H7 (cell line): ENCODE results near the gene OR52A1. TPM values are rescaled to one million over a fixed set of nuclear protein-coding genes. Genes with fewer than 3 reads are reported as not detected.
"Not testable (repeated sequence)": the region's sequence is repeated elsewhere in the genome, so short reads cannot be mapped to it uniquely, and the experiment has no call there.

Experiments
- DNase-seq: peaks from one replicate; pipeline ENCODE4 v3.0.0; 2012
- H3K27me3 ChIP-seq: 2 replicates; pipeline ENCODE4 v1.6.0; 2011; ENCODE audit warnings: mild to moderate bottlenecking, low read length; ENCODE audit not compliant: control insufficient read depth, insufficient read depth
- H3K36me3 ChIP-seq: replicated peaks from 2 replicates; pipeline ENCODE4 v1.5.1; 2011; ENCODE audit warnings: low read length; ENCODE audit not compliant: control insufficient read depth, insufficient read depth
- H3K4me3 ChIP-seq: 2 replicates; pipeline ENCODE4 v1.5.1; 2011; ENCODE audit warnings: low read depth, mild to moderate bottlenecking, control low read depth, low read length, moderate library complexity; ENCODE audit not compliant: insufficient read depth
- total RNA-seq: library from RNA; depleted of rRNA; stranded (reverse); fragments of >200 nt; shearing (Covaris generic); gene quantifications from 2 replicates; pipeline ENCODE4 v1.2.3, GENCODE V29; 2014; rRNA removed

Gene OR52A1
- total RNA-seq, result 3.0 and 8.2 TPM in 2 replicates

GRCh38 chr11:5154657-5155056 lies at the start of gene OR52A1:
Gene OR52A1 (minus strand): TSS chr11:5154757. CDS start chr11:5152369, 2,388 bp downstream.
- no peak for DNase-seq
- no peak within 1 kb of the TSS for H3K4me3 ChIP-seq
- no peaks in the 10 kb centered on the region for H3K27me3 ChIP-seq
- no peaks in the 10 kb centered on the region for H3K36me3 ChIP-seq

DNA sequence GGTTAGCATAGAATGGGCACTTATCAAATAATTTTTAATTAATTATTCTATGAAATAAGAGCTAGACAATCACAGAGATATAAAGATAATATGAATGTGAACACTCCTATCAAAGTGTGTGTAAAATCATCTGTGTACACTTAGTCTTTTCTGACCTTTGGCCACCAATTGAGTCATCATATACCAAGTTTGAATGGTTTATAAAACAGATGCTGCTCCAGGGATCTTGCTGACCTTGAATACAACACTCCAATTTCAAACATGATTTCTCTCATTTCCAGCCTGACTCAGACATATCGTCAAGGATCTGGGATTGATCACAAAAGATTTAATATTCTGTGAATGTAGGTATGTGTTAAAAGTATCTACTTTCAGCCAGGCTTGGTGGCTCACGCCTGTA lies 48.8 kb upstream of the OR52A1 start:
- Histone ChIP-seq H3K36me3 (no peaks in the 10 kb centered on the region), H3K4me3 (no peak overlapping the region), H3K27me3 (no peaks in the 10 kb centered on the region)
- DNase-seq, result no peak

DNA sequence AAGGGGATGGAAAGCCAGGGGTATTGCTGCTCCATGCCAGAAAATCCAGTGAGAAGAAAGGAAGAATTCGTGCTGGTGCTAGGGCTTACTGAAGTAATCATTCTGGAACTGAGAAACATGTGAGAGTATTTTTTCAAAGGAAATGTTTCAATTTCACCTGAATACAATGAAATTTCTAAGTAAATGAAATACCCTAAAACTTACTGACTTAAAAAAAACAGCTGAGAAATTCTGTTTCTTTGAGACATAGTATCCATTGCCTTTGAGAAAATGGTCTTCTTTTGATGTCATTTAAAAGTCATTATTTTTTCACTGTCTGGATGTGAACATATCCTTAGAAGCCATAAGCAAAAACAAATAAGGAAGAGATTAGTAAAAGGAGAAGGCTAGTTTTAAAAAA lies 46.0 kb upstream of the OR52A1 start, which contains the start of gene OR51V1:
Gene OR51V1, minus strand, starts transcription at position 101 of the 400 bp plus-strand sequence. Its CDS starts 0 bp downstream, at position 101.
- Histone ChIP-seq H3K27me3 (no peaks in the 10 kb centered on the region), H3K36me3 (no peaks in the 10 kb centered on the region), H3K4me3 (no peak within 1 kb of the TSS)
- no peak for DNase-seq

DNA sequence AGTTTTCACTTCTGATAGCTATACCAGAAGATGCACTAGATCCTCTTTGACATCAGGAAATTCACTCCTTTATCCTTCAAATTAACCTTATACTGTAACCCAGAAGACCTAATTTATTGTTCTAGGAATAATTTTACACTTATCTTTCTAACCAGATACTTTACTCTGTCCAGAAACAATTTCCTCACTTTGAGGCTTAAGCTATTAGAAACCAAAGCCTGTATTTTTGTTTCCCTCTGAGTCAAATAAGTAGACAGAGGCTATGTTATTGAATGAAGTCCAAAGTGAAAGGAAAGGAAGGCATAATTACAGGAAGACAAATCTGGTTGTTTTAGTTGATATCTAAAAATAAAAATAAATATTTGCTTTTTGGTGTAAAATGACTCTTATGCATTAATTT lies 43.7 kb upstream of the OR52A1 start:
- Histone ChIP-seq H3K27me3 (no peaks in the 10 kb centered on the region), H3K36me3 (no peaks in the 10 kb centered on the region), H3K4me3 (no peak overlapping the region)
- no peak for DNase-seq

- no peak overlapping the region for H3K4me3 ChIP-seq
- H3K27me3 ChIP-seq, result no peaks in the 10 kb centered on the region
- no peak for DNase-seq
- no peaks in the 10 kb centered on the region for H3K36me3 ChIP-seq
Measured at GRCh38 chr11:5197536-5197935, 43.0 kb upstream of the OR52A1 start.

DNA sequence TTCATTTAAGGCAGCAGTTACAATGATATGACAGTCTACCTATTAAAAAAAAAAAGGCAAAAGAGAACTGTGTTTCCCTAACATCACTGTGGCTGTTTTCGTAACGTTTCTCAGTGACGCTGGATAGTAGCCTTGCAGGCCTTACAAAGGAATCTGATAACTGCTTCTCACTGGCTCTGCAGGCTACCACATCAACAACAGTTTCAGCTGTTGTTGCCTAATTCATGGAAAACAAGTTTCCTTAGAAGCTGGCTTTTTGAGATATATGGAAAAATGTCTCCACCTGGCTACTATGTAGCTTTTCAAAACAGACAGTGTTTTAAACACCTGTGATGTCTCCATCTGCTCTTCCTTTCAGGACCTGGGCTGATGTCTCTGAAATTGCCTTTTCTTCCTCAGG lies 42.2 kb upstream of the OR52A1 start:
- no peaks in the 10 kb centered on the region for H3K36me3 ChIP-seq
- no peaks in the 10 kb centered on the region for H3K27me3 ChIP-seq
- DNase-seq, result no peak
- no peak overlapping the region for H3K4me3 ChIP-seq

DNA sequence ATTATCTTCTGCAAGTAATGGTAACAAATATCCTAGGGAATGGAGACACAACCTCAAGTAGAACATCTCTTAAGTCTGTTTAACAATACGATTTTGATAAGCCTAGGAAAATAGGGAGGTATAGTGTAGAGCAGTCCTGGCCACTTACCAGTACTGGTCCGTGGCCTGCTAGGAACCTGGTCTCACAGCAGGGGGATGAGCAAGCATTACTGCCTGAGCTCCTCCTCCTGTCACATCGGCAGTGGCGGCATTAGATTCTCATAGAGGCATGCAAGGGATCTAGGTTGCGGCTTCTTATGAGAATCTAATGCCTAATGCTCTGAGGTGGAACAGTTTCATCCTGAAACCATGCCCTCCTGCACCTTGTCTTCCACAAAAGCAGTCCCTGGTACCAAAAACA lies 41.5 kb upstream of the OR52A1 start:
- no peak for DNase-seq
- no peaks in the 10 kb centered on the region for H3K27me3 ChIP-seq
- H3K36me3 ChIP-seq, result no peaks in the 10 kb centered on the region
- no peak overlapping the region for H3K4me3 ChIP-seq

GRCh38 chr11:5192738-5193137 lies 38.2 kb upstream of the OR52A1 start:
- no peak for DNase-seq

DNA sequence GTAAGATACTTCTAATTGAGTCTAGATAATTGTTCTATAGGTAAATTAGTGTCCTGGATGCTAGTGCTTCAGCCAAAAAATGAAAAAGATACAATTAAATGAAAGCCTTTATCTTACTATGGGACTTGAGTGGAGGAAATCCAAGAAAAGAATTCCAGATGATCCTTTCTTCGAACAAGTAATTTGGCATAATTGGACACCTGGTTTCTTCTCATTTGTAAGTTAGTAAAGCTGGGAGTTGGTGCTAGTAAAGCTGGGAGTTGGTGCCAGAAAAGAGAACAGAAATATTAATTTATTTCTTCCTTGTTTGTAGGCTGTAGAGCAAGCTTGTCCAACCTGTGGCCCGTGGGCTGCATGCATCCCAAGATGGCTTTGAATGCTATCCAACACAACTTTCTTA lies 33.6 kb upstream of the OR52A1 start:
- H3K4me3 ChIP-seq, result no peak overlapping the region
- no peak for DNase-seq
- no peaks in the 10 kb centered on the region for H3K27me3 ChIP-seq
- H3K36me3 ChIP-seq, result no peaks in the 10 kb centered on the region

More at GRCh38 chr11:5192738-5193137, 38.2 kb upstream of the OR52A1 start:
- Histone ChIP-seq H3K4me3 (no peak overlapping the region), H3K36me3 (no peaks in the 10 kb centered on the region), H3K27me3 (no peaks in the 10 kb centered on the region)

- H3K27me3 ChIP-seq, result no peaks in the 10 kb centered on the region
- H3K4me3 ChIP-seq, result no peak overlapping the region
- no peak for DNase-seq
- no peaks in the 10 kb centered on the region for H3K36me3 ChIP-seq
Measured at GRCh38 chr11:5178046-5178837, 23.7 kb upstream of the OR52A1 start.

- no peak for DNase-seq
- no peak overlapping the region for H3K4me3 ChIP-seq
- no peaks in the 10 kb centered on the region for H3K27me3 ChIP-seq
- no peaks in the 10 kb centered on the region for H3K36me3 ChIP-seq
Measured at GRCh38 chr11:5174934-5175333, 20.4 kb upstream of the OR52A1 start.

DNA sequence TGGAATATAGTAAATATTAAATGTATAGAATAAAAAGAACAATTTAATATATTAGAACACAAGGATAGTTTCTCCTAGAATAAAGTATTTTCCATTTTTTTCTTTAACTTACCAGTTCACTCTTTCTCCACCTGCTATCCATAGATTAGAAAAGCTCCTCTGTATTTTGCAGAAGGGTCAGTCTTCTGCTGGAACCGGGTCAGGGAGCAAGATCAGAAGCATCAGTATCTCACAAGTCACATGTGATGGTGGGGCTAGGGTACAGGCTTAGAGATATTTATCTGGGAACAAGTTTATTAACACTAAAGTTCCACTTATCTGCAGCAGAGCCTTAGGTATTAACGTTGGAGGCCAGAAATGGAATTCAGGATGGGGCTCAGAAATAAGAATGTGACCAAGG lies 17.3 kb upstream of the OR52A1 start:
- no peaks in the 10 kb centered on the region for H3K36me3 ChIP-seq
- H3K4me3 ChIP-seq, result no peak overlapping the region
- DNase-seq, result no peak
- H3K27me3 ChIP-seq, result no peaks in the 10 kb centered on the region

GRCh38 chr11:5165898-5166297 lies 11.3 kb upstream of the OR52A1 start:
- not testable (repeated sequence) for DNase-seq, H3K27me3 ChIP-seq, H3K36me3 ChIP-seq, H3K4me3 ChIP-seq

GRCh38 chr11:5164807-5165206 lies 10.2 kb upstream of the OR52A1 start:
- peak overlapping the region; percentile 10; the same call in 1 of the 2 replicates for H3K4me3 ChIP-seq
- not testable (repeated sequence) for H3K27me3 ChIP-seq, DNase-seq, H3K36me3 ChIP-seq

DNA sequence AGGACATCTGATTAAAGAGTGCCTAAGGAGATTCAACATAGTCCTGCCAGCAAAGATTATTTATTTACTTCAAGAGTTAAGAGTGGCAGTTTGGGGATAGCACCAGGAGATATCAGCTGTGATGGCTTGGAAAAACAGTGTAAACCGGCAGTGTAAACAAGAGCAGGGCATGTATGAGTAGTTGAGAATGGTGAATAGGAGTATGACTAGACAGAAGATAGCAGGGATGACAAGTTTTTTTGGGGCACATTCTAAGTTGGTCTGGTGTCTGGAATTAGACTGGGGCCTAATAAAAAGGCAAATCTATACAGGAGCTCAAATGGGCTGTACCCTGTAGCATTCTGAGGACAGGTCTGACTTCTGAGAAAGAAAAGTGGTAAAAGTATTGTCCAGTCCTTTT lies 6.5 kb upstream of the OR52A1 start:
- H3K4me3 ChIP-seq, DNase-seq, H3K36me3 ChIP-seq, H3K27me3 ChIP-seq: not testable (repeated sequence)
